Tibial nerve (tissue), 4 donors: ENCODE results near the gene PPM1H. TPM values are rescaled to one million over a fixed set of nuclear protein-coding genes. Genes with fewer than 3 reads are reported as not detected.
A peak's percentile ranks its signal among the peaks of the same experiment; 100 is the strongest.

Source experiments
- DNase-seq, 2 donors: peaks; one replicate each; pipeline ENCODE4 v3.0.0-alpha.2; 2019; ENCODE audit warnings: low spot score in 2 of 2
- H3K27ac ChIP-seq, 4 donors: fragments of 200-600 bp; sonication (generic) in 3 of 4; one replicate each; pipeline ENCODE4 v1.5.1; 2017 to 2019; ENCODE audit warnings: mild to moderate bottlenecking in 1 of 4
- H3K27me3 ChIP-seq, 2 donors: fragments of 200-600 bp; sonication (generic) in 1 of 2; one replicate each; pipeline versions ENCODE4 v1.5.1 to v1.6.0; 2017 to 2019
- H3K36me3 ChIP-seq, 3 donors: fragments of 200-600 bp; sonication (generic); one replicate each; pipeline ENCODE4 v1.5.1; 2018 to 2019
- H3K4me1 ChIP-seq, 4 donors: fragments of 200-600 bp; sonication (generic) in 3 of 4; one replicate each; pipeline ENCODE4 v1.5.1; 2017 to 2019
- H3K4me3 ChIP-seq, 4 donors: fragments of 200-600 bp; sonication (generic) in 3 of 4; one replicate each; pipeline ENCODE4 v1.5.1; 2017 to 2019; ENCODE audit warnings: mild to moderate bottlenecking in 1 of 4, moderate library complexity in 1 of 4
- H3K9me3 ChIP-seq, 4 donors: fragments of 200-600 bp; sonication (generic) in 3 of 4; one replicate each; pipeline ENCODE4 v1.5.1; 2017 to 2019
- EP300 ChIP-seq, 2 donors: sonication (generic); formaldehyde crosslinking; IDR thresholded peaks; one replicate each; pipeline ENCODE4 v1.6.1; 2017; ENCODE audit warnings: antibody characterized with exemption in 2 of 2, mild to moderate bottlenecking in 1 of 2
- POLR2A ChIP-seq, 2 donors: fragments of 450-650 bp; IDR thresholded peaks; one replicate each; pipeline ENCODE4 v1.6.1; 2017; ENCODE audit warnings: antibody characterized with exemption in 2 of 2, mild to moderate bottlenecking in 2 of 2, moderate library complexity in 2 of 2
- WGBS, 2 donors: methylation state at CpG; one replicate each; pipeline ENCODE4 v1.1.5; 2018; 5-methylcytosine and 5-hydroxymethylcytosine counted together
- total RNA-seq, 4 donors: library from RNA; depleted of rRNA; stranded (reverse); fragments of >200 nt; gene quantifications; one replicate each; pipeline ENCODE4 v1.1.0, GENCODE V29; 2016
- TF ChIP-seq, protein P1 (sequence below), 5 experiments: fragments of 200-600 bp in 3 of 5; fragments of 450-650 bp in 2 of 5; sonication (generic) in 3 of 5; IDR thresholded peaks; one replicate each; pipeline ENCODE4 v1.5.1; 2016 to 2019; ENCODE audit warnings: antibody characterized with exemption in 5 of 5, mild to moderate bottlenecking in 3 of 5, moderate library complexity in 2 of 5

The PPM1H gene
- total RNA-seq, 4 donors from 2014 or later: 0.78 to 2.6 (median 1.3) TPM

DNA sequence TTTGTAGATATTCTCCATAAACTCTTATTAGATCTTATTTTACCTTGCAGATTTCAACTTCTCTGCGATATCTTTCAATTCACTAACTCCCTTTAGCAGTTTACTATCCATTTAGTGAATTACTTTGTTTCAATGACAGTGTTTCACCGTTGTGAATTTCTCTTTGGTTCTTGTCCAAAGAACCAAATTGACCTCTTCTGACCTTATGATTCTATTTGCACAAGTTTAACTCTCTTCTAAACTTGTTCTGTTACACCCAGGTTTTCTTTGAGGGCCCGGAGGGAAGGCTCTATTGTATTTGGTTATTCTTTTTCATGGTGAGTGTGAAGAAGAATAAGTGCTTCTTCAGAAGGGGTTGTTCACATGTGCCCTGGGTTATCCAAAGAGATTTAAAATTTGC lies 281.6 kb downstream of the PPM1H start:
- H3K4me3 ChIP-seq: no peak overlapping the region

DNA sequence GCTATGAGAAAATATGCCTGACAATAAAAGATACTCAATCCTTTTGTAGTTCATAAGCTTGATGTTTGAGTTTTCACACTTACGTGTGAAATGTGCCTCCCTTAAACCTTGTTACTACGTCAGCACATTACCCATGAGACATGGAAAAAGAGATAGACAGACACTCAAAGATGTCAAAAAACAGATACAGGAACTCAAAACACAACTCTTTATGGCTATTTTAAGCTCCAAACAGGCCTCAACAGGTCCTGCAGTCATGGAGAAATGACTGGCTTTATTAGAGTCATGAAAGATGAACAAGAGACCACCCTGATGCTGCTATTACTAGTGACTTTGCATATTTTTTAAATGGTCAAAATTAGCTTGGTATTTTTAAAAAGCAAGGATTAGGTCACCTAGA lies 283.8 kb downstream of the PPM1H start:
- Histone ChIP-seq H3K4me1 (peaks cover 0 to 28% (median 10%) of the 10 kb centered on the region in 4 donors), H3K4me3 (no peak overlapping the region), H3K36me3 (no peaks in the 10 kb centered on the region), H3K9me3 (no peaks in the 10 kb centered on the region), H3K27ac (no peak overlapping the region), H3K27me3 (no peaks in the 10 kb centered on the region)
- TF ChIP-seq, protein P1, sequence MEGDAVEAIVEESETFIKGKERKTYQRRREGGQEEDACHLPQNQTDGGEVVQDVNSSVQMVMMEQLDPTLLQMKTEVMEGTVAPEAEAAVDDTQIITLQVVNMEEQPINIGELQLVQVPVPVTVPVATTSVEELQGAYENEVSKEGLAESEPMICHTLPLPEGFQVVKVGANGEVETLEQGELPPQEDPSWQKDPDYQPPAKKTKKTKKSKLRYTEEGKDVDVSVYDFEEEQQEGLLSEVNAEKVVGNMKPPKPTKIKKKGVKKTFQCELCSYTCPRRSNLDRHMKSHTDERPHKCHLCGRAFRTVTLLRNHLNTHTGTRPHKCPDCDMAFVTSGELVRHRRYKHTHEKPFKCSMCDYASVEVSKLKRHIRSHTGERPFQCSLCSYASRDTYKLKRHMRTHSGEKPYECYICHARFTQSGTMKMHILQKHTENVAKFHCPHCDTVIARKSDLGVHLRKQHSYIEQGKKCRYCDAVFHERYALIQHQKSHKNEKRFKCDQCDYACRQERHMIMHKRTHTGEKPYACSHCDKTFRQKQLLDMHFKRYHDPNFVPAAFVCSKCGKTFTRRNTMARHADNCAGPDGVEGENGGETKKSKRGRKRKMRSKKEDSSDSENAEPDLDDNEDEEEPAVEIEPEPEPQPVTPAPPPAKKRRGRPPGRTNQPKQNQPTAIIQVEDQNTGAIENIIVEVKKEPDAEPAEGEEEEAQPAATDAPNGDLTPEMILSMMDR (IDR thresholded peaks at IDR 0.05): no peak
- no peak for TF ChIP-seq EP300 (IDR thresholded peaks at IDR 0.05)
- no peak for TF ChIP-seq POLR2A (IDR thresholded peaks at IDR 0.05)
- DNase-seq: no peak
- 81 to 91% methylated on average over 2 of the region's 2 CpGs for WGBS, 2 donors

More for the DNA sequence above, 281.6 kb downstream of the PPM1H start:
- Histone ChIP-seq H3K36me3 (no peaks in the 10 kb centered on the region), H3K9me3 (no peaks in the 10 kb centered on the region), H3K27me3 (no peaks in the 10 kb centered on the region), H3K4me1 (peaks cover 0 to 20% (median 0%) of the 10 kb centered on the region in 4 donors), H3K27ac (no peak overlapping the region)
- WGBS, 2 donors: 52 to 56% methylated on average over 3 of the region's 3 CpGs
- no peak for TF ChIP-seq EP300 (IDR thresholded peaks at IDR 0.05)
- no peak for TF ChIP-seq POLR2A (IDR thresholded peaks at IDR 0.05)
- TF ChIP-seq, protein P1 (IDR thresholded peaks at IDR 0.05): no peak
- no peak for DNase-seq

DNA sequence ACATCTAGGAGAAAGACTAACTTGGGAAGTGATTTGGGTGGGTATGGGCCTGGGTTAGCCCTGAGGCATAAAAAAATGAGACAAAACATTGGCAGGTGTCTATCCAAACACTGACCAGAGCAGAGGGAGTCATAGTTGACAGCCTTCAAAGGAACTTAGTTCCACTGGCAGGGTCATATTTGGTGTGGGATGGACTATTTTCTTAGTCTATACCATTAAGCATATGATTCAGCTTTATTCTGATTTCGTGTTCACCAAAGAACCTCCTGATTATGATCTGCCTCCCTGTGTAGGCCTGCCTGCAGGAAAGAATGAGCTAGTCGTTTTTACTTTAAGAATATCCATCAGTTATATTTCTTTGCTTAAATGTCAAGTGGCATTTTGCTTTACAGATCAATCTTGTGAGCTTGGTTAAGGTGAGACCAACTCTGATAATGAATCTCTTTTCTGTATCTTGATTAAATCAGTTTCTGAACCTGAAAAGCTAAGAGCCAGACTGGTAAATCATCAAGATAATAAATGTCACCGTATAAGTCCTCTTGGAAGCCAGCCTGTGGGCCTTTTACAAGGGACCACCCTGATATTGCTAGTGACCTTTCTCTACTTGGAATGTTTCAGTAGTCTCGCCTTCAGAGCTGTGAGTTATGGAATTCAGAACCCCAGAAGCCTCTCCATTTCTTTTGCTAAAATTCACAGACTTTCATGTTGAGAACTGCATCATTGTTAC lies 285.4 kb downstream of the PPM1H start:
- H3K4me3 ChIP-seq: no peak overlapping the region
- H3K4me1 ChIP-seq: peaks cover 0 to 25% (median 10%) of the 10 kb centered on the region in 4 donors
- TF ChIP-seq POLR2A (IDR thresholded peaks at IDR 0.05) (no peak), EP300 (IDR thresholded peaks at IDR 0.05) (no peak)
- TF ChIP-seq, protein P1 (IDR thresholded peaks at IDR 0.05): no peak
- no peaks in the 10 kb centered on the region for H3K27me3 ChIP-seq
- H3K36me3 ChIP-seq: no peaks in the 10 kb centered on the region
- no peaks in the 10 kb centered on the region for H3K9me3 ChIP-seq
- DNase-seq: no peak
- no peak overlapping the region for H3K27ac ChIP-seq
- 50 to 56% methylated on average over 4 of the region's 4 CpGs for WGBS, 2 donors

DNA sequence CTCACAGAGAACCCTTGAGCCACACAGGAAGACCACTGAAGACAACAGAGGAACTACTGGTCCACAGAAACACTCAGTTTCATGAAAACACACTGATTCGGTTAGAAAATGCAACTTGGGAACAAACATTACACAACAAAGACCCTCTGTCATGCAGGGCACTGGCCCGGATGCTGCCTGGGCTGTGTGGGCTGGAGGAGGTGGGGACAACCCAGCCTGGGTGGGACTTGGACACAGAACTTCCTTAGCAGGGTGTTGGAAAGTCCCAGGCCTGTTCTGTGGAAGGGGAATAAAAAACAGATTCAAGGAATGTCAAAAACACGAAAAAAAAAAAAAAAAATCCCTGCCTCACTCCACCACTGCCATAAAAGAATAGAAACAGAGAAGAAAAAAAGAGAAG lies 287.4 kb downstream of the PPM1H start:
- peak; percentile 33 to 47 for DNase-seq
- Histone ChIP-seq H3K27ac (peak overlapping the region; percentile 38 to 86 (median 66)), H3K27me3 (no peaks in the 10 kb centered on the region), H3K4me1 (peaks cover 0 to 25% (median 10%) of the 10 kb centered on the region in 4 donors), H3K36me3 (no peaks in the 10 kb centered on the region), H3K4me3 (no peak overlapping the region), H3K9me3 (no peaks in the 10 kb centered on the region)
- 14 to 18% methylated on average over 3 of the region's 3 CpGs for WGBS, 2 donors
- TF ChIP-seq, protein P1 (IDR thresholded peaks at IDR 0.05): no peak
- TF ChIP-seq EP300 (IDR thresholded peaks at IDR 0.05): peak in 1 of 2 donors; percentile 78

DNA sequence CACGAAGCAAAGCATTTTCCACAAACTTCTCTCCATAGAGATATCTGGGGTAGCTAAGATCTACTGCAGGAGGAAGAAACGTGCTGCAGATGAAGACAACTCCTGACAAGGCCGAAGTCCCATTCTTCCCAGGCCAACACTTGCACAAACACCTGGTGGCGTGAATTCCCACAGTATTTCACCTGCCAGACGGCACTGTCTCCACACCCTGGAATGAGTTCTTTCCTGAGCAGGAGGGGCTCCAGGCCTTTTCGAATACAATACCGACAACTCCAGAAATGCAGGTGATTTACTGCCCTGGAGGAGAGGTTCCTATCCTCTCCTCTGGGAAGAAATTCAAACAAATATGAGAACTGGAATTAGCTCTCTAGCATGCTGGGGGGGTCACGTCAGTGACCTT lies 288.4 kb downstream of the PPM1H start:
- WGBS, 2 donors: 91 to 93% methylated on average over 8 of the region's 8 CpGs
- Histone ChIP-seq H3K9me3 (no peaks in the 10 kb centered on the region), H3K27ac (peak overlapping the region in 2 of 4 donors; percentile 79 to 86), H3K27me3 (no peaks in the 10 kb centered on the region), H3K4me1 (peaks cover 0 to 25% (median 10%) of the 10 kb centered on the region in 4 donors), H3K36me3 (no peaks in the 10 kb centered on the region), H3K4me3 (no peak overlapping the region)
- TF ChIP-seq, protein P1 (IDR thresholded peaks at IDR 0.05): no peak
- no peak for DNase-seq
